GM12873 (cell line): Measurements from ENCODE around the gene FCRL1.

Experiments
- CTCF ChIP-seq: IDR thresholded peaks from 2 replicates; pipeline ENCODE4 v1.5.1; 2012; ENCODE audit warnings: low read depth, mild to moderate bottlenecking, moderate library complexity, low read length, control low read depth; ENCODE audit not compliant: insufficient read depth; ENCODE audit errors: missing control alignments

FCRL1 gene

GRCh38 chr1:157775101-157775870, 44.6 kb downstream of the FCRL1 start:
- no peak for TF ChIP-seq CTCF

GRCh38 chr1:157774412-157774811, 45.5 kb downstream of the FCRL1 start:
- TF ChIP-seq CTCF = no peak

GRCh38 chr1:157773493-157774350, 46.2 kb downstream of the FCRL1 start:
- peak; percentile 71 for TF ChIP-seq CTCF

GRCh38 chr1:157771661-157772425, 48.1 kb downstream of the FCRL1 start:
- TF ChIP-seq CTCF = no peak

- TF ChIP-seq CTCF = peak; percentile 39
These were observed 49.4 kb downstream of the FCRL1 start for GRCh38 chr1:157770442-157771043.

- no peak for TF ChIP-seq CTCF
These were observed 53.1 kb downstream of the FCRL1 start for GRCh38 chr1:157766792-157767191.
